GM19395 (cell line): ENCODE results near the gene YAP1.
"Not testable (repeated sequence)": the region's sequence is repeated elsewhere in the genome, so short reads cannot be mapped to it uniquely, and the experiment has no call there.

Experiments used
- ATAC-seq: cut with Tn5 transposase; IDR thresholded peaks from one replicate; pipeline ENCODE4 v1.9.1; 2021; ENCODE audit warnings: mild to moderate bottlenecking, moderate library complexity; ENCODE audit not compliant: unreplicated experiment

The YAP1 gene

GRCh38 chr11:102237096-102237735 lies 127.0 kb downstream of the YAP1 start:
- ATAC-seq = no peak

GRCh38 chr11:102238391-102238821 lies 128.2 kb downstream of the YAP1 start:
- ATAC-seq = no peak

GRCh38 chr11:102239448-102239847 lies 129.2 kb downstream of the YAP1 start:
- ATAC-seq = no peak

- no peak for ATAC-seq
These were observed 129.7 kb downstream of the YAP1 start for GRCh38 chr11:102239911-102240310.

- no peak for ATAC-seq
These were observed 130.3 kb downstream of the YAP1 start for GRCh38 chr11:102240502-102240901.

GRCh38 chr11:102241026-102241425 lies 130.8 kb downstream of the YAP1 start:
- no peak for ATAC-seq

- ATAC-seq = no peak
These were observed 133.2 kb downstream of the YAP1 start for GRCh38 chr11:102243399-102243884.

GRCh38 chr11:102244681-102245409 lies 134.6 kb downstream of the YAP1 start:
- ATAC-seq = no peak

GRCh38 chr11:102251423-102251822 lies 141.2 kb downstream of the YAP1 start:
- no peak for ATAC-seq

GRCh38 chr11:102252339-102252891 lies 142.2 kb downstream of the YAP1 start:
- no peak for ATAC-seq

- ATAC-seq = no peak
These were observed 142.9 kb downstream of the YAP1 start for GRCh38 chr11:102253020-102253715.

GRCh38 chr11:102254047-102254446 lies 143.8 kb downstream of the YAP1 start:
- ATAC-seq = no peak

- ATAC-seq = no peak
These were observed 146.0 kb downstream of the YAP1 start for GRCh38 chr11:102256251-102256650.

GRCh38 chr11:102260241-102260640 lies 150.0 kb downstream of the YAP1 start:
- ATAC-seq = no peak

GRCh38 chr11:102263379-102264003 lies 153.2 kb downstream of the YAP1 start:
- ATAC-seq = no peak

- not testable (repeated sequence) for ATAC-seq
These were observed 154.5 kb downstream of the YAP1 start for GRCh38 chr11:102264704-102265103.

GRCh38 chr11:102266099-102266498 lies 155.9 kb downstream of the YAP1 start:
- ATAC-seq = no peak

GRCh38 chr11:102267609-102268008 lies 157.4 kb downstream of the YAP1 start:
- ATAC-seq = no peak

GRCh38 chr11:102268083-102268984 lies 158.1 kb downstream of the YAP1 start:
- ATAC-seq = peak; percentile 97

- ATAC-seq = no peak
These were observed 158.8 kb downstream of the YAP1 start for GRCh38 chr11:102268985-102269470.
